H1 (cell line): ENCODE measurements around the gene RAB7B. TPM values are rescaled to one million over a fixed set of nuclear protein-coding genes. Genes with fewer than 3 reads are reported as not detected.

Experiments
- CTCF ChIA-PET: fragments of 300-600 bp; sonication (Branson Sonifier 250); formaldehyde crosslinking; loops from one replicate; lab custom pipeline; 2021; ENCODE audit not compliant: partially characterized antibody; lab: Charles Lee
- POLR2A ChIA-PET: fragments of 300-600 bp; sonication (Branson Sonifier 250); formaldehyde crosslinking; loops from one replicate; lab custom pipeline; 2021; ENCODE audit warnings: inconsistent platforms; ENCODE audit not compliant: partially characterized antibody; lab: Charles Lee
- DNase-seq, 2 experiments: peaks; one replicate each; pipeline versions ENCODE4 v3.0.0 to v3.0.0-alpha.2; 2010 to 2022; ENCODE audit warnings: low spot score in 2 of 2, low read depth in 1 of 2, mixed read lengths in 1 of 2
- FAIRE-seq: peaks from 2 replicates; lab custom pipeline; 2011; peaks lifted over from hg19 to GRCh38; lab: Jason Lieb, UNC
- H2AFZ ChIP-seq: 2 replicates; pipeline ENCODE4 v1.8.1; 2012; ENCODE audit warnings: low read length, inconsistent platforms
- H2AK5ac ChIP-seq: 2 replicates; pipeline ENCODE4 v1.6.1; 2013; ENCODE audit warnings: low read depth, low read length
- H2BK120ac ChIP-seq: replicated peaks from 2 replicates; pipeline ENCODE3; 2013; ENCODE audit warnings: low read depth, low read length, inconsistent platforms
- H2BK12ac ChIP-seq: 2 replicates; pipeline ENCODE4 v1.6.1; 2013; ENCODE audit warnings: low read depth, low read length
- H2BK15ac ChIP-seq: 2 replicates; pipeline ENCODE4 v1.6.1; 2013; ENCODE audit warnings: low read length
- H2BK20ac ChIP-seq: 2 replicates; pipeline ENCODE4 v1.6.1; 2013; ENCODE audit warnings: low read length
- H2BK5ac ChIP-seq: 2 replicates; pipeline ENCODE4 v1.6.1; 2013; ENCODE audit warnings: low read depth, low read length
- H3K14ac ChIP-seq: 2 replicates; pipeline ENCODE4 v1.6.1; 2013; ENCODE audit warnings: inconsistent platforms; ENCODE audit not compliant: insufficient read length
- H3K18ac ChIP-seq: 2 replicates; pipeline ENCODE4 v1.6.1; 2013; ENCODE audit warnings: low read length; ENCODE audit errors: extremely low read depth
- H3K23ac ChIP-seq: 2 replicates; pipeline ENCODE4 v1.6.1; 2013; ENCODE audit warnings: inconsistent platforms; ENCODE audit not compliant: insufficient read length
- H3K23me2 ChIP-seq: 2 replicates; pipeline ENCODE4 v1.6.1; 2013; ENCODE audit warnings: low read depth, low read length
- H3K27ac ChIP-seq: 2 replicates; pipeline ENCODE4 v1.6.1; 2011; ENCODE audit warnings: low read depth, low read length, inconsistent platforms
- H3K27me3 ChIP-seq, 4 experiments: replicated peaks in 1 of 4; 1 replicate in 1 of 4; 2 replicates in 3 of 4; pipeline versions ENCODE4 v1.6.1 to v1.8.1; 2011 to 2013; ENCODE audit warnings: low read length in 3 of 4, mild to moderate bottlenecking in 3 of 4, inconsistent platforms in 2 of 4, mixed read lengths in 2 of 4, moderate library complexity in 1 of 4; ENCODE audit not compliant: control insufficient read depth in 3 of 4, insufficient read depth in 3 of 4; ENCODE audit errors: extremely low read depth in 1 of 4
- H3K36me3 ChIP-seq, 4 experiments: 2 replicates each; pipeline versions ENCODE4 v1.6.1 to v1.8.1; 2011 to 2013; ENCODE audit warnings: mild to moderate bottlenecking in 4 of 4, low read length in 3 of 4, moderate library complexity in 2 of 4, control low read depth in 1 of 4, inconsistent platforms in 1 of 4; ENCODE audit not compliant: insufficient read depth in 4 of 4, control insufficient read depth in 2 of 4
- H3K4ac ChIP-seq: replicated peaks from 2 replicates; pipeline ENCODE3; 2013; ENCODE audit warnings: low read length, low read depth, mixed read lengths, inconsistent platforms; ENCODE audit not compliant: insufficient read length
- H3K4me1 ChIP-seq, 4 experiments: replicated peaks in 1 of 4; 1 replicate in 1 of 4; 2 replicates in 3 of 4; pipeline versions ENCODE4 v1.6.1 to v1.8.1; 2011 to 2013; ENCODE audit warnings: low read length in 3 of 4, inconsistent platforms in 2 of 4, mixed read lengths in 1 of 4; ENCODE audit not compliant: insufficient read depth in 4 of 4, control insufficient read depth in 3 of 4
- H3K4me2 ChIP-seq, 2 experiments: 2 replicates each; pipeline versions ENCODE4 v1.6.1 to v1.8.1; 2011 to 2013; ENCODE audit warnings: low read depth in 2 of 2, low read length in 2 of 2, control low read depth in 1 of 2, inconsistent platforms in 1 of 2, mild to moderate bottlenecking in 1 of 2; ENCODE audit not compliant: insufficient read depth in 1 of 2
- H3K4me3 ChIP-seq, 4 experiments: fragments of 200-600, 300-600 bp in 1 of 4; sonication (generic), shearing (Covaris generic), sonication (Bioruptor Twin) in 1 of 4; 2 replicates each; pipeline versions ENCODE4 v1.5.1 to v1.8.1; 2011 to 2016; ENCODE audit warnings: low read length in 4 of 4, low read depth in 3 of 4, control low read depth in 2 of 4, inconsistent platforms in 2 of 4, mild to moderate bottlenecking in 2 of 4, mixed read lengths in 1 of 4, moderate library complexity in 1 of 4; ENCODE audit not compliant: insufficient read depth in 2 of 4; ENCODE audit errors: extremely low read depth in 1 of 4
- H3K56ac ChIP-seq: replicated peaks from 2 replicates; pipeline ENCODE3; 2013; ENCODE audit warnings: low read depth, mild to moderate bottlenecking, mixed read lengths, low read length, inconsistent platforms; ENCODE audit not compliant: insufficient read length
- H3K79me1 ChIP-seq: 2 replicates; pipeline ENCODE4 v1.6.1; 2013; ENCODE audit warnings: low read depth, low read length, control low read depth
- H3K79me2 ChIP-seq, 2 experiments: 2 replicates each; pipeline versions ENCODE4 v1.6.1 to v1.8.1; 2012 to 2013; ENCODE audit warnings: low read length in 2 of 2, mild to moderate bottlenecking in 2 of 2, inconsistent platforms in 1 of 2; ENCODE audit not compliant: insufficient read depth in 2 of 2, control insufficient read depth in 1 of 2
- H3K9ac ChIP-seq, 4 experiments: replicated peaks in 1 of 4; 1 replicate in 1 of 4; 2 replicates in 3 of 4; pipeline versions ENCODE4 v1.6.1 to v1.8.1; 2011 to 2013; ENCODE audit warnings: low read depth in 3 of 4, low read length in 3 of 4, control low read depth in 2 of 4, mild to moderate bottlenecking in 2 of 4, moderate library complexity in 2 of 4, inconsistent platforms in 1 of 4; ENCODE audit errors: extremely low read depth in 1 of 4
- H3K9me3 ChIP-seq, 2 experiments: 2 replicates each; pipeline versions ENCODE4 v1.6.1 to v1.8.1; 2012 to 2013; ENCODE audit warnings: mild to moderate bottlenecking in 2 of 2, moderate library complexity in 2 of 2, control low read depth in 1 of 2, inconsistent platforms in 1 of 2, low read depth in 1 of 2, low read length in 1 of 2, mixed read lengths in 1 of 2; ENCODE audit not compliant: insufficient read depth in 2 of 2
- H4K20me1 ChIP-seq, 2 experiments: replicated peaks in 1 of 2; 2 replicates each; pipeline versions ENCODE3 to v1.8.1; 2011 to 2013; ENCODE audit warnings: inconsistent platforms in 2 of 2, low read length in 2 of 2, mild to moderate bottlenecking in 1 of 2; ENCODE audit not compliant: insufficient read depth in 2 of 2, control insufficient read depth in 1 of 2
- H4K5ac ChIP-seq: 2 replicates; pipeline ENCODE4 v1.6.1; 2013; ENCODE audit warnings: low read length, low read depth, mixed read lengths, inconsistent platforms; ENCODE audit not compliant: insufficient read length
- H4K8ac ChIP-seq: 2 replicates; pipeline ENCODE4 v1.8.0; 2013; ENCODE audit warnings: mild to moderate bottlenecking, moderate library complexity, low read length, inconsistent platforms; ENCODE audit not compliant: insufficient read depth; ENCODE audit errors: extremely low read depth
- H4K91ac ChIP-seq: replicated peaks from 2 replicates; pipeline ENCODE3; 2013; ENCODE audit warnings: low read length, mixed read lengths, inconsistent platforms; ENCODE audit not compliant: insufficient read length
- CTBP2 ChIP-seq: IDR thresholded peaks from 2 replicates; pipeline ENCODE4 v1.7.0; 2011; ENCODE audit warnings: borderline replicate concordance, mild to moderate bottlenecking, moderate library complexity, mixed read lengths, low read length; ENCODE audit not compliant: insufficient read depth, insufficient read length
- CTCF ChIP-seq, 3 experiments: IDR thresholded peaks; 1 replicate in 2 of 3; 2 replicates in 1 of 3; pipeline versions ENCODE4 v1.5.1 to v1.6.1; 2011; ENCODE audit warnings: low read length in 3 of 3, mild to moderate bottlenecking in 3 of 3, inconsistent platforms in 2 of 3, low read depth in 1 of 3, moderate library complexity in 1 of 3; ENCODE audit not compliant: insufficient read depth in 1 of 3; ENCODE audit errors: control extremely low read depth in 1 of 3
- GTF2F1 ChIP-seq: IDR thresholded peaks from 2 replicates; pipeline ENCODE4 v1.6.1; 2012; ENCODE audit warnings: low read depth, low read length, improper control_type of control experiment, borderline replicate concordance
- JUN ChIP-seq: IDR thresholded peaks from 2 replicates; pipeline ENCODE4 v1.6.1; 2011; ENCODE audit warnings: low read depth, mild to moderate bottlenecking, improper control_type of control experiment, low read length
- WGBS, 2 experiments: shearing (Covaris generic) in 1 of 2; methylation state at CpG; one replicate each; pipeline versions ENCODE4 v1.1.6 to v1.1.7; 2013 to 2015; ENCODE audit warnings: low lambda C conversion rate in 2 of 2, mixed read lengths in 2 of 2, inconsistent platforms in 1 of 2, low coverage in 1 of 2, missing lambda C conversion rate in 1 of 2; ENCODE audit not compliant: insufficient replicate concordance in 2 of 2, insufficient coverage in 1 of 2, insufficient read length in 1 of 2; ENCODE audit errors: extremely low coverage in 1 of 2, missing lambda C conversion rate in 1 of 2; 5-methylcytosine and 5-hydroxymethylcytosine counted together
- polyA plus RNA-seq, 7 experiments: library from polyadenylated mRNA; depleted of rRNA in 3 of 7; stranded (reverse) in 5 of 7; unstranded in 2 of 7; fragments of >200 nt in 5 of 7; fragments of 200-250 nt in 2 of 7; gene quantifications; 1 replicate in 5 of 7; 2 replicates in 1 of 7; 4 replicates in 1 of 7; pipeline versions ENCODE4 v1.2.1 to v1.2.3, GENCODE V29; 2011 to 2013; ENCODE audit warnings: missing spikeins in 2 of 7, mixed read lengths in 2 of 7
- total RNA-seq: library from RNA; stranded (reverse); fragmentation: NEBNext Ultra II Directional; extraction: Animal tissue kit (Norgen Biotek cat#: 25700); gene quantifications from 2 replicates; pipeline ENCODE4 v1.2.1, GENCODE V29; 2021

The RAB7B gene
- total and polyA plus RNA-seq, 2 of the 8 experiments (the other 6 are each of a cell fraction or from before 2014, with no cell fraction given) = 0.05 TPM; not detected in 1

DNA sequence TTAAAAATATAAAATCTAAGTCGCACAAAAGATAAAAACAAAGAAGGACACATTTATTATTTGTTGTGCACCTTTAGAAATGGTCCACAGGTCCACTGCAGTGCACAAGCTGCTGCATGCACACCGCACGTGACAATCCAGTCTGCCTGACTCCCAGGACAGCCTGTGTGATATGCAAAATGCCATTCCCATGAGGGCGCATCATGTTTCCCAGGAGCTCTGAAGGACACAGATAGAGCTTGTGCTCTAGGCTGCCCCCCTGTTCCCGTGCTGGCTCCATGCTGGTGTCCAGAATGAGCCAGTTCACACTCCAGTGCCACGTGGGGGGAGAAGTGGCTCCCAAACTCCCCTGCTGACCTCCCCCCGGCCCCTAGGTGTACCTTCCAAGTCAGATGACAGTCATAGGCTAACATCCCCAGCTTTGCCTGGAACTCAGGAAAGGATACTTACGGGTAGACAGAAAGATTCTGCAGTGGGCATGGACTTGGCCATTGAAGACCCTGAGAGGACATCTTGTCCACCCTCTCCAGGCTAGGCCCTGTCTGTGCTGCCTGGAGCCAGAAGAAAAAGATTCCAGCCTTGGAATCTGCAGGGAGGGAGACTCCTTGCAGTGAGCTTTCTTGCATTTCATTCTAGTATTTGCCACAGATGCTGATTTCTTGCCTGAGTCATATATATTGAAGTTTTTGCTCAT, 26.3 kb downstream of the RAB7B start:
- Histone ChIP-seq H2BK12ac (no peak overlapping the region), H2BK20ac (no peak overlapping the region), H2BK120ac (no peak overlapping the region), H3K9ac (no peak overlapping the region; a peak in 1 of 7 replicates), H3K9me3 (peaks cover 0 to 4% of the 10 kb centered on the region in 2 experiments; a peak in 1 of 4 replicates), H3K4me2 (no peak overlapping the region), H3K4me3 (no peak overlapping the region), H3K18ac (no peak overlapping the region), H2AFZ (no peak overlapping the region), H3K23ac (no peak overlapping the region), H2BK5ac (no peak overlapping the region), H2AK5ac (no peak overlapping the region), H4K5ac (no peak overlapping the region), H3K79me2 (no peaks in the 10 kb centered on the region), H3K14ac (no peak overlapping the region), H3K27me3 (no peaks in the 10 kb centered on the region; a peak in 1 of 7 replicates), H3K36me3 (no peaks in the 10 kb centered on the region; a peak in 1 of 8 replicates), H3K27ac (no peak overlapping the region), H3K79me1 (peaks cover 5% of the 10 kb centered on the region), H4K8ac (peak overlapping the region; percentile 38; the same call in 1 of the 2 replicates), H4K91ac (no peak overlapping the region), H4K20me1 (peaks cover 0 to 27% of the 10 kb centered on the region in 2 experiments), H3K4ac (no peak overlapping the region), H3K4me1 (no peaks in the 10 kb centered on the region; a peak in 2 of 7 replicates), H3K23me2 (peaks cover 27% of the 10 kb centered on the region), H2BK15ac (no peak overlapping the region), H3K56ac (no peak overlapping the region)
- DNase-seq = no peak
- 75% methylated on average over 8 of the region's 8 CpGs; no CpG with 5 or more reads in 1 of the 2 experiments for WGBS, 2 experiments
- FAIRE-seq = no peak
- ChIA-PET POLR2A (interaction anchor here (0.9 to 1.6 kb wide), 4 partner anchors 59 to 269 kb away, joined by 3 to 8 read pairs (median 3); no protein-coding TSS in a partner anchor), CTCF (interaction anchor here (0.6 to 13.6 kb wide), 77 partner anchors 9 to 448 kb away, joined by 3 to 394 read pairs (median 5); partner anchors contain the start of genes PM20D1, RAB29, RAB7B and SLC26A9)
- 0 out of 2 replicates have a peak, but pooled peaks have one; percentile 15 for TF ChIP-seq JUN
- no peak for TF ChIP-seq GTF2F1
- TF ChIP-seq CTCF (IDR thresholded peaks at IDR 0.05; ENCODE audit: control extremely low read depth in 1 of 3, insufficient read depth in 1 of 3, low read depth in 1 of 3, low read length in 3 of 3) = peak in 1 of 3 experiments; percentile 4; a peak in 1 of 4 replicates
- no peak for TF ChIP-seq CTBP2
